PC-3 (cell line): ENCODE data around the gene ANXA9. TPM values are rescaled to one million over a fixed set of nuclear protein-coding genes. Genes with fewer than 3 reads are reported as not detected.

Experiments
- ATAC-seq: fragments of 200-7000 bp; cut with Tn5 transposase; 2 replicates; pipeline ENCODE4 v1.9.1; 2020; ENCODE audit warnings: mild to moderate bottlenecking, moderate library complexity
- BruUV-seq: library from RNA; stranded (reverse); fragments of 400-500 nt; replicated peaks from 2 replicates; lab custom pipeline; 2021; lab: Mats Ljungman, UMichigan
- CTCF ChIA-PET: fragments of 300-600 bp; sonication (Branson Sonifier 250); formaldehyde crosslinking; loops from one replicate; lab custom pipeline; 2022; ENCODE audit warnings: antibody characterized with exemption; lab: Charles Lee
- POLR2A ChIA-PET: fragments of 300-600 bp; sonication (Branson Sonifier 250); formaldehyde crosslinking; loops from one replicate; lab custom pipeline; 2022; ENCODE audit warnings: antibody characterized with exemption; ENCODE audit not compliant: unreplicated experiment; lab: Charles Lee
- DNase-seq: peaks from one replicate; pipeline ENCODE4 v3.0.0-alpha.2; 2015
- H2AFZ ChIP-seq: fragments of 300-600 bp; sonication (generic); 2 replicates; pipeline ENCODE4 v1.6.0; 2016; ENCODE audit warnings: antibody characterized with exemption, low read length
- H3F3A ChIP-seq: fragments of 300-600 bp; sonication (generic); one replicate; pipeline ENCODE4 v1.6.0; 2017; ENCODE audit warnings: antibody characterized with exemption, low read length, control low read depth, mild to moderate bottlenecking; ENCODE audit not compliant: unreplicated experiment
- H3K27ac ChIP-seq: fragments of 300-600 bp; sonication (generic); 2 replicates; pipeline ENCODE4 v1.5.1; 2016; ENCODE audit warnings: mild to moderate bottlenecking, low read length
- H3K27me3 ChIP-seq: fragments of 300-600 bp; sonication (generic); 2 replicates; pipeline ENCODE4 v1.6.1; 2016; ENCODE audit warnings: low read length, mixed read lengths
- H3K36me3 ChIP-seq: fragments of 300-600 bp; sonication (generic); 2 replicates; pipeline ENCODE4 v1.6.1; 2016; ENCODE audit warnings: low read depth, mixed run types, low read length, mixed read lengths
- H3K4me1 ChIP-seq: fragments of 300-600 bp; sonication (generic); 2 replicates; pipeline ENCODE4 v1.5.1; 2016; ENCODE audit warnings: low read length; ENCODE audit not compliant: insufficient read depth
- H3K4me2 ChIP-seq: fragments of 300-600 bp; sonication (generic); 2 replicates; pipeline ENCODE4 v1.6.0; 2016; ENCODE audit warnings: low read length
- H3K4me3 ChIP-seq: fragments of 300-600 bp; sonication (generic); 2 replicates; pipeline ENCODE4 v1.5.1; 2016; ENCODE audit warnings: mild to moderate bottlenecking, low read length, mixed read lengths
- H3K79me2 ChIP-seq: fragments of 300-600 bp; sonication (generic); 2 replicates; pipeline ENCODE4 v1.6.1; 2017; ENCODE audit warnings: low read length, mixed read lengths
- H3K9ac ChIP-seq: fragments of 300-600 bp; sonication (generic); 2 replicates; pipeline ENCODE4 v1.6.0; 2016; ENCODE audit warnings: mild to moderate bottlenecking, low read length
- H3K9me2 ChIP-seq: fragments of 300-600 bp; sonication (generic); replicated peaks from 2 replicates; pipeline ENCODE4 v1.6.1; 2016; ENCODE audit warnings: mixed run types, low read length, mixed read lengths
- H3K9me3 ChIP-seq: fragments of 300-600 bp; sonication (generic); 2 replicates; pipeline ENCODE4 v1.6.1; 2016; ENCODE audit warnings: low read length, mixed read lengths
- H4K20me1 ChIP-seq: fragments of 300-600 bp; sonication (generic); 2 replicates; pipeline ENCODE4 v1.6.1; 2016; ENCODE audit warnings: low read length, mixed read lengths
- CTCF ChIP-seq: fragments of 300-600 bp; sonication (generic); conservative IDR thresholded peaks from 2 replicates; pipeline ENCODE4 v1.5.1; 2017; ENCODE audit warnings: antibody characterized with exemption, low read depth, mild to moderate bottlenecking, low read length
- EZH2 ChIP-seq: fragments of 300-600 bp; sonication (generic); IDR thresholded peaks from one replicate; pipeline ENCODE4 v1.6.1; 2017; ENCODE audit warnings: antibody characterized with exemption, mild to moderate bottlenecking, low read length; ENCODE audit not compliant: unreplicated experiment
- EZH2phosphoT487 ChIP-seq: fragments of 300-600 bp; sonication (generic); IDR thresholded peaks from 2 replicates; pipeline ENCODE4 v1.6.1; 2018; ENCODE audit warnings: mild to moderate bottlenecking, antibody characterized with exemption, low read length, borderline replicate concordance
- intact Hi-C: fragments of 100-400 bp; cut with micrococcal nuclease; formaldehyde crosslinking; loops from 2 replicates; pipeline ENCODE4 v1.9.0; 2023
- total RNA-seq: library from RNA; depleted of rRNA; stranded (reverse); fragments of >200 nt; gene quantifications from 2 replicates; pipeline ENCODE4 v1.2.3, GENCODE V29; 2014

Gene ANXA9
- total RNA-seq, 1 experiment from 2014 or later, result 0.18 TPM

- Histone ChIP-seq H2AFZ (no peak overlapping the region), H3F3A (peaks cover 4% of the 10 kb centered on the region), H3K36me3 (peaks cover 16% of the 10 kb centered on the region), H3K9me3 (no peaks in the 10 kb centered on the region), H3K27ac (no peak overlapping the region), H3K79me2 (peaks cover 63% of the 10 kb centered on the region), H4K20me1 (peaks cover 26% of the 10 kb centered on the region), H3K27me3 (no peaks in the 10 kb centered on the region), H3K4me2 (peak overlapping the region; percentile 99), H3K9me2 (no peaks in the 10 kb centered on the region), H3K4me1 (peaks cover 42% of the 10 kb centered on the region), H3K9ac (peak overlapping the region; percentile 93; the same call in 1 of the 2 replicates), H3K4me3 (peak overlapping the region; percentile 90)
- DNase-seq (no peak), ATAC-seq (no peak)
- BruUV-seq, result TSS peak; percentile 27
- intact Hi-C loops, result no loop called here
- TF ChIP-seq EZH2 (no peak), EZH2phosphoT487 (no peak), CTCF (no peak)
- ChIA-PET CTCF (no interaction called here), POLR2A (interaction anchor here (1.2 kb wide), 1 partner anchor 14 kb away, joined by 3 read pairs; no protein-coding TSS in a partner anchor)
Observed at GRCh38 chr1:150972417-150972940, 9.6 kb upstream of the ANXA9 start.

- Histone ChIP-seq H3K9me3 (no peaks in the 10 kb centered on the region), H3K27me3 (no peaks in the 10 kb centered on the region), H3K4me2 (peak overlapping the region; percentile 99), H3K79me2 (peaks cover 59% of the 10 kb centered on the region), H3K27ac (no peak overlapping the region), H3K9me2 (no peaks in the 10 kb centered on the region), H3K4me3 (peak overlapping the region; percentile 90), H3K9ac (peak overlapping the region; percentile 93), H3K4me1 (peaks cover 49% of the 10 kb centered on the region), H3K36me3 (peaks cover 7% of the 10 kb centered on the region), H4K20me1 (peaks cover 26% of the 10 kb centered on the region), H2AFZ (no peak overlapping the region), H3F3A (peaks cover 4% of the 10 kb centered on the region)
- DNase-seq, result no peak
- peak; percentile 1; the same call in 1 of the 2 replicates for ATAC-seq
- no TSS peak for BruUV-seq
- no peak for TF ChIP-seq EZH2
- TF ChIP-seq CTCF, result no peak
- no peak for TF ChIP-seq EZH2phosphoT487
- intact Hi-C loops, result no loop called here
- CTCF ChIA-PET, result no interaction called here
- POLR2A ChIA-PET, result interaction anchor here (0.6 to 1.2 kb wide), 3 partner anchors 9 to 16 kb away, joined by 3 to 4 read pairs (median 3); no protein-coding TSS in a partner anchor
Observed at GRCh38 chr1:150973258-150973835, 8.7 kb upstream of the ANXA9 start.
